Mucosa of stomach (tissue), 1 donor: ENCODE data around the gene PRPF40B.

ENCODE experiments used
- H3K27me3 ChIP-seq: one replicate; pipeline ENCODE4 v1.7.0; 2013; ENCODE audit warnings: mild to moderate bottlenecking, low read length; ENCODE audit not compliant: control insufficient read depth, insufficient read depth
- H3K36me3 ChIP-seq: one replicate; pipeline ENCODE4 v1.7.0; 2013; ENCODE audit warnings: low read length; ENCODE audit not compliant: control insufficient read depth, insufficient read depth
- H3K4me1 ChIP-seq: one replicate; pipeline ENCODE4 v1.7.0; 2013; ENCODE audit warnings: mild to moderate bottlenecking, low read length; ENCODE audit not compliant: control insufficient read depth, insufficient read depth
- H3K4me3 ChIP-seq: one replicate; pipeline ENCODE4 v1.7.0; 2013; ENCODE audit warnings: low read length
- H3K9ac ChIP-seq: one replicate; pipeline ENCODE4 v1.7.0; 2013; ENCODE audit warnings: mild to moderate bottlenecking, low read length, moderate library complexity
- H3K9me3 ChIP-seq: one replicate; pipeline ENCODE4 v1.7.0; 2013; ENCODE audit warnings: mild to moderate bottlenecking, low read length, moderate library complexity; ENCODE audit not compliant: control insufficient read depth
- donor health status: Pancreatic carcinoma.

Gene PRPF40B

GRCh38 chr12:49671031-49671765 is 47.8 kb downstream of the PRPF40B start:
- H3K4me3 ChIP-seq, result no peak overlapping the region
- no peak overlapping the region for H3K9ac ChIP-seq
- H3K36me3 ChIP-seq, result no peaks in the 10 kb centered on the region
- H3K9me3 ChIP-seq, result no peaks in the 10 kb centered on the region
- no peaks in the 10 kb centered on the region for H3K27me3 ChIP-seq
- peaks cover 50% of the 10 kb centered on the region for H3K4me1 ChIP-seq

DNA sequence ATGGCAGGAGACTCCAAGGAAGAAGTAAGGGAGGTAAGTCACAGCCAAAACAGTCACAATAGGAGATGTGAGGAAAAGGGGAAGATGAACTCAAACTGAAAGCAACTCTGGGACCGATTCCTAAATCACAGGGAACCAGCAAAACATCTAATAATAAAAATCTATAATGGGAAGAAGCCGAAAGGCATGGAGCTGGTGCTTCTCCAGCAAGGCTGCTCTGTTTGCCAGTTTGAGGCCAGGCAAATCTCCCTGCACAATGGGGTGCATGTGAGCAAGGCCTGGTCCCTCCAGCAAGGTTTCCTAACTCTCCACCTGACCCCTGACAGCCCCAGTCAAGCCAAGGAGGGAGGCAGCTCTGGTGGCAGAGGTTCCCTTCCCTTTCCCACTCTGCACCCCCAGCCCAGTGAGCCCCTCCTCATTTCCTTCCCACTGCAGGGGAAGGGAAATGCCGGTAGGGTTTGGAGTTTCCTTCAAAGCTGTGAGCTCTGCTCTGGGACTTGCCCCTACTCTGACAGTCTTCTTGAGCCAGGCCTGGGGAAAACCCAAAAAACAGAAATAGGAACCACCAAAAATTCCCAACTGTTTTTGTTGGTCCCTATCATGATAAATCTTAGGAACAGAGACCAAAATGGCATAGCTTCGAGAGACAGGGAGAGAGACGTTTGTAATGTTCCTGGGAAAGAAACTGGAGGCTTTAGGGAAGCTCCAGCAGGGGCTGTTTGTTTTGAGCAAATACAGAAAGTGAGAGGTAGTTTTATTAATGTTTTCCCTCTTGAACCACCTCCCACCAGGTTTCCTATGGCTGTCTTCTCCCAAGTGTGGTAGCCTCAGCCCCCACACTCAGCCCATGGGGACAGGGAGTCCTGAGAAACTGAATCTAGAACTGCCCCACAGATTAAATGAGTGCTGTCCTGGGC is 49.2 kb downstream of the PRPF40B start:
- Histone ChIP-seq H3K4me1 (peaks cover 50% of the 10 kb centered on the region), H3K9ac (peak overlapping the region; percentile 54), H3K27me3 (no peaks in the 10 kb centered on the region), H3K9me3 (no peaks in the 10 kb centered on the region), H3K4me3 (no peak overlapping the region), H3K36me3 (no peaks in the 10 kb centered on the region)

- Histone ChIP-seq H3K9me3 (no peaks in the 10 kb centered on the region), H3K36me3 (no peaks in the 10 kb centered on the region), H3K9ac (peak overlapping the region; percentile 60), H3K4me3 (peak overlapping the region; percentile 10), H3K4me1 (peaks cover 50% of the 10 kb centered on the region), H3K27me3 (no peaks in the 10 kb centered on the region)
Measured at GRCh38 chr12:49673446-49674317, 50.3 kb downstream of the PRPF40B start.

GRCh38 chr12:49674318-49674981 is 51.1 kb downstream of the PRPF40B start:
- Histone ChIP-seq H3K36me3 (no peaks in the 10 kb centered on the region), H3K9me3 (no peaks in the 10 kb centered on the region), H3K9ac (peak overlapping the region; percentile 60), H3K4me3 (no peak overlapping the region), H3K4me1 (peaks cover 50% of the 10 kb centered on the region), H3K27me3 (no peaks in the 10 kb centered on the region)

DNA sequence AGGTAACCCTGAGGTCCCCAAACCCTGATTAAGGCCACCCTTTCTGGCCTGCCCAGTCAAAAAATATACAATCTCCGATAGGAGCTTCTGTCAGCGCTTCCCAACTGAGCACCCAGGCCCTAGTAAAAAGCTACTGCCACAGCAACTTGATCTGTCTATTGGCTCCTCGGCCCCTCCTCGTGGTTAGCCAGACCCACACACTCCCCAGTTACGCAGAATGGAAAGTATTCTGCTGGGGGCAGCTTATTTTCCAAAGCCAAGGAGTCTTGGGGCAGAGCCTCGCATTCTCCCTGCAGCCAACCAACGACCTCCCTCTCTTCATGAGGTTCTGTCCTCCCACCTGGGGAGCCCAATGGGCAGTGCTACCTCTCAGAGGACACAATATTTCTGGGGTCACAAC is 51.8 kb downstream of the PRPF40B start:
- Histone ChIP-seq H3K27me3 (no peaks in the 10 kb centered on the region), H3K4me3 (no peak overlapping the region), H3K4me1 (peaks cover 50% of the 10 kb centered on the region), H3K9me3 (no peaks in the 10 kb centered on the region), H3K9ac (no peak overlapping the region), H3K36me3 (no peaks in the 10 kb centered on the region)

GRCh38 chr12:49678711-49679110 is 55.4 kb downstream of the PRPF40B start:
- H3K4me1 ChIP-seq, result peaks cover 18% of the 10 kb centered on the region
- H3K9ac ChIP-seq, result no peak overlapping the region
- H3K4me3 ChIP-seq, result no peak overlapping the region
- no peaks in the 10 kb centered on the region for H3K36me3 ChIP-seq
- no peaks in the 10 kb centered on the region for H3K27me3 ChIP-seq
- no peaks in the 10 kb centered on the region for H3K9me3 ChIP-seq

DNA sequence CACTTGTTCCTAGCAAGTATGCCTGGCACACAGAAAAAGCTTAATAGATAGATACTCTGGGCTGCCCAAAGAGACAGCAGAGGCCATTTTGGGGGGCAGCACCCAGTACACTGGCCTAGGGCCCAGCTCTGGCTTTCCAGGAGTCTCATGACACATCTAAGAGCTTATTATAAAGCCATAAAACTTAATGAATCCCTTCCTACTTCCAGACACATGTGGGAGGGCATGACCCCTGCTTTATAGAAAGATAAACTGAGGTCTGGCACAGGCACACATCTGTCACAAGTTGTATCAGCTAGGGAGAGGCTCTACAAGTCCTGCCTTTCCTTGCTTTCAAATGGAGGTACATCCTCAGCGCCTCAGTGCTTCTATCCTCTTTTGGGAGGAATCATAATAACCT is 56.7 kb downstream of the PRPF40B start:
- no peaks in the 10 kb centered on the region for H3K9me3 ChIP-seq
- H3K9ac ChIP-seq, result no peak overlapping the region
- no peaks in the 10 kb centered on the region for H3K27me3 ChIP-seq
- H3K36me3 ChIP-seq, result no peaks in the 10 kb centered on the region
- peaks cover 4% of the 10 kb centered on the region for H3K4me1 ChIP-seq
- H3K4me3 ChIP-seq, result no peak overlapping the region

DNA sequence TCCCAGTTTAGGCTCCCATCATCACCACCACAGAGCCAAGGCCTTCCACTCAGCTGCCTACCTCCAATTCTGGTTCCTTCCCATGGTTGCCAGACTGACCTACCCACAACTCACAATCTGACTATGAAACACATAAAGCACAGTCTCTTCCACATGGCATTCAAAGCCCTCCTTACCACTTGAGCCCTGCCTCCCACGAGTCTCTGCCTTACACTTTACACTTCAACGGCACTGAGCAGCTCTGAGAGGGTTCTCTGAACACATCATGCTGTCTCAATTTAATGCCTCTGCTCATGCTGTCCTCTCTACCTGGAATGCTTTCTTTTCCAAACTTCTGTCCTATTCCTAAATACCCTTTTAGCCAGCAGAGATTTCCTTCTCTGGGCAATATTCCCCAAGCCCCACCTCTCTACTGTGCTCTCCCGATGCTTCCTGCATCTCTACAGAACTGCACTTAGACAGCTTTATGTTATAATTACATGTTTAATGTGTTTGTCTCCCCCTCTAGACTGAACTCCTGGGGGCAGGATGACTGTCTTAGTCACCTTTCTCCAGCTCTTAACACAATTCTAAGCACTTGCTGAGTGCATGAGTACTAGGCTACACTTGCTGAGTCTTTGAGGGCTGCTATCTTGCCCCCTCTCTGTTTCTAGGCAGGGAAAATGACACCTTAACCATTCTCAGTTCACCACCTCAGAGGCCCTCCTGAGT is 60.4 kb downstream of the PRPF40B start:
- Histone ChIP-seq H3K9ac (no peak overlapping the region), H3K9me3 (no peaks in the 10 kb centered on the region), H3K36me3 (no peaks in the 10 kb centered on the region), H3K4me1 (no peaks in the 10 kb centered on the region), H3K27me3 (no peaks in the 10 kb centered on the region), H3K4me3 (no peak overlapping the region)

- H3K4me1 ChIP-seq, result peaks cover 3% of the 10 kb centered on the region
- no peaks in the 10 kb centered on the region for H3K9me3 ChIP-seq
- no peaks in the 10 kb centered on the region for H3K36me3 ChIP-seq
- no peak overlapping the region for H3K9ac ChIP-seq
- H3K27me3 ChIP-seq, result no peaks in the 10 kb centered on the region
- no peak overlapping the region for H3K4me3 ChIP-seq
Measured at GRCh38 chr12:49684310-49684854, 61.0 kb downstream of the PRPF40B start.

DNA sequence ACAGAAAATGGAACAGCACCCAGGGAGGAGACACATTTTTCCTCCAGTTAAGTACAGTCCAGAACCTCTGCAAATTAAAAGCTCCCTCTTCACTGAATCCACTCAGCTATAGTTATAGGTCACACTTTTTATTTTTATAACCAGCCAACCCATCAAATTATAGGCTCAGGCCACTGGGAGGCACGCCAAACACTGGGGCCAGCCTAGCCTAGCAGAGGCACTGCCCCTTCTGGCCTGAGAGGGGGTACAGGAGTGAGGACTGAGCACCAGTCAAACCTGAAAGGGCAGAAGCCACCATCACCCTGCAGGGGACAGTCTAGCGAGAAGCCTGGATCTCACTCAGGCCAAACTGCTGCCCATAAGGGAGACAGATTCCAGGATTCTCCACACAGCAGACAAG is 64.6 kb downstream of the PRPF40B start:
- Histone ChIP-seq H3K9me3 (no peaks in the 10 kb centered on the region), H3K4me3 (no peak overlapping the region), H3K9ac (no peak overlapping the region), H3K36me3 (no peaks in the 10 kb centered on the region), H3K4me1 (peaks cover 17% of the 10 kb centered on the region), H3K27me3 (no peaks in the 10 kb centered on the region)

- Histone ChIP-seq H3K4me3 (no peak overlapping the region), H3K9ac (no peak overlapping the region), H3K36me3 (no peaks in the 10 kb centered on the region), H3K27me3 (no peaks in the 10 kb centered on the region), H3K4me1 (peaks cover 17% of the 10 kb centered on the region), H3K9me3 (no peaks in the 10 kb centered on the region)
Measured at GRCh38 chr12:49689237-49689636, 65.9 kb downstream of the PRPF40B start.
